Measurements from ENCODE around the gene PIGS.

- TF ChIP-seq JUN (IDR thresholded peaks at IDR 0.05; ENCODE audit: borderline replicate concordance, insufficient read depth, insufficient read length, low read depth) (no peak), EZH2 (IDR thresholded peaks at IDR 0.05; ENCODE audit: borderline replicate concordance, low read depth, low read length, severe bottlenecking) (no peak), MAX (IDR thresholded peaks at IDR 0.05; ENCODE audit: insufficient read depth, insufficient read length) (no peak), FOS (IDR thresholded peaks at IDR 0.05; ENCODE audit: borderline replicate concordance, insufficient read depth, low read length) (no peak)
- TF ChIP-seq, protein P1, sequence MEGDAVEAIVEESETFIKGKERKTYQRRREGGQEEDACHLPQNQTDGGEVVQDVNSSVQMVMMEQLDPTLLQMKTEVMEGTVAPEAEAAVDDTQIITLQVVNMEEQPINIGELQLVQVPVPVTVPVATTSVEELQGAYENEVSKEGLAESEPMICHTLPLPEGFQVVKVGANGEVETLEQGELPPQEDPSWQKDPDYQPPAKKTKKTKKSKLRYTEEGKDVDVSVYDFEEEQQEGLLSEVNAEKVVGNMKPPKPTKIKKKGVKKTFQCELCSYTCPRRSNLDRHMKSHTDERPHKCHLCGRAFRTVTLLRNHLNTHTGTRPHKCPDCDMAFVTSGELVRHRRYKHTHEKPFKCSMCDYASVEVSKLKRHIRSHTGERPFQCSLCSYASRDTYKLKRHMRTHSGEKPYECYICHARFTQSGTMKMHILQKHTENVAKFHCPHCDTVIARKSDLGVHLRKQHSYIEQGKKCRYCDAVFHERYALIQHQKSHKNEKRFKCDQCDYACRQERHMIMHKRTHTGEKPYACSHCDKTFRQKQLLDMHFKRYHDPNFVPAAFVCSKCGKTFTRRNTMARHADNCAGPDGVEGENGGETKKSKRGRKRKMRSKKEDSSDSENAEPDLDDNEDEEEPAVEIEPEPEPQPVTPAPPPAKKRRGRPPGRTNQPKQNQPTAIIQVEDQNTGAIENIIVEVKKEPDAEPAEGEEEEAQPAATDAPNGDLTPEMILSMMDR (IDR thresholded peaks at IDR 0.05; ENCODE audit: extremely low read depth in 1 of 2, insufficient read depth in 1 of 2, low read depth in 1 of 2, low read length in 2 of 2): no peak
Measured at GRCh38 chr17:28530926-28531325, 40.4 kb downstream of the PIGS start.

Data from endothelial cell of umbilical vein (primary cell).